ENCODE measurements around the gene POLD1.

Gene POLD1

DNA sequence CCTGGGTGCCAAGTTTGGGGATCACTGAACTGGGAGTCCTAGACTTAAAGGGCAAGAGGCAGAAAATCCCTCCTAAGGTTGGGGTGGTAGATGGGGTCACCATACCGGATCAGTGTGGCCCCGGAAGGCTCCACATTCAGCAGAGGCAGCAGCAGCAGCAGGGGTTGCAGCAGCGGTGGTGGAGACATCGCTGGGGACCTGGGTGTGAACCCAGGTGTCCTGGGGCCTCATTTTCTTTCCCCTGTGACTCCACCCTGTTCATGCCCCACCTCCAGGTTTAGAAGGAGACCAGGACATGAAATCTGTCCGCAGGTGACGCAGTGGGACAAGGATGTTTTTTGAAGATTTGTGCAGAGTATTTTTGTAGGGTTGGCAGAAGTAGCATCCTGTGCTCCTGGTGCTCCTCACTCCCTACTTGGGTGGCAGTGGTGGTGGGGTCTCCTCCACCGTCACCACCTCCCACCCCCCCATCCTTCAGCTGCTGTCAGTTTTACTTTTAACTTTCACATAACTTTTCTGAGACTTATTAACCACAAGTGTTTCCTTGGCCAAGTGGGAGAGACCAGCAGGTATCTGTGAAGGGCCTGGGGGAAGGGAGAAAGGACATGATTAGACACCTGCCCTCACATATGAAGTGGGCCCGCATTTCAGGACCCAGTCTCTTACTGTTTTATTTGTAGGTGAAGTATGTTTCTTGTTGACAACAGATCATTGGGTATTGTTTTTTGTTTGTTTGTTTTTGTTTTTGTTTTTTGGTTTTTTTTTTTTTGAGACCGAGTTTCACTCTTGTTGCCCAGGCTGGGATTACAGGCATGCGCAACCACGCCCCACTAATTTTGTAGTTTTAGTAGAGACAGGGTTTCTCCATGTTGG is 18.5 kb upstream of the POLD1 start, which contains the start of gene NAPSA:
NAPSA (minus strand) TSS at position 206 of the 873 bp plus-strand sequence; CDS start at position 188, 18 bp downstream.
- H3K4me2 ChIP-seq (ENCODE audit: low read length): no peak within 1 kb of the TSS

GRCh38 chr19:50368649-50369570 is 15.2 kb upstream of the POLD1 start:
- Histone ChIP-seq H3K79me2 (ENCODE audit: insufficient read depth, low read length) (no peaks in the 10 kb centered on the region), H3K36me3 (ENCODE audit: insufficient read depth, low read length) (no peaks in the 10 kb centered on the region), H3K4me1 (ENCODE audit: insufficient read depth, low read length, severe bottlenecking) (peaks cover 28% of the 10 kb centered on the region), H3K4me3 (ENCODE audit: low read depth, low read length, poor library complexity, severe bottlenecking) (peak overlapping the region; percentile 73), H2AFZ (ENCODE audit: low read length) (peak overlapping the region; percentile 88; the same call in 1 of the 2 replicates), H3F3A (ENCODE audit: insufficient read depth, low read length) (no peaks in the 10 kb centered on the region), H3K27ac (ENCODE audit: low read depth, low read length, poor library complexity, severe bottlenecking) (peak overlapping the region; percentile 51), H3K9ac (ENCODE audit: low read length) (peak overlapping the region; percentile 91), H3K27me3 (ENCODE audit: insufficient read depth, low read length) (no peaks in the 10 kb centered on the region), H3K4me2 (ENCODE audit: low read length) (peak overlapping the region; percentile 99), H3K9me3 (ENCODE audit: low read length) (no peaks in the 10 kb centered on the region), H3K9me2 (ENCODE audit: low read depth, low read length) (no peaks in the 10 kb centered on the region), H4K20me1 (ENCODE audit: insufficient read depth, low read length) (no peaks in the 10 kb centered on the region)
- TF ChIP-seq EZH2 (IDR thresholded peaks at IDR 0.05; ENCODE audit: borderline replicate concordance, low read length): no peak
- TF ChIP-seq, protein P1, sequence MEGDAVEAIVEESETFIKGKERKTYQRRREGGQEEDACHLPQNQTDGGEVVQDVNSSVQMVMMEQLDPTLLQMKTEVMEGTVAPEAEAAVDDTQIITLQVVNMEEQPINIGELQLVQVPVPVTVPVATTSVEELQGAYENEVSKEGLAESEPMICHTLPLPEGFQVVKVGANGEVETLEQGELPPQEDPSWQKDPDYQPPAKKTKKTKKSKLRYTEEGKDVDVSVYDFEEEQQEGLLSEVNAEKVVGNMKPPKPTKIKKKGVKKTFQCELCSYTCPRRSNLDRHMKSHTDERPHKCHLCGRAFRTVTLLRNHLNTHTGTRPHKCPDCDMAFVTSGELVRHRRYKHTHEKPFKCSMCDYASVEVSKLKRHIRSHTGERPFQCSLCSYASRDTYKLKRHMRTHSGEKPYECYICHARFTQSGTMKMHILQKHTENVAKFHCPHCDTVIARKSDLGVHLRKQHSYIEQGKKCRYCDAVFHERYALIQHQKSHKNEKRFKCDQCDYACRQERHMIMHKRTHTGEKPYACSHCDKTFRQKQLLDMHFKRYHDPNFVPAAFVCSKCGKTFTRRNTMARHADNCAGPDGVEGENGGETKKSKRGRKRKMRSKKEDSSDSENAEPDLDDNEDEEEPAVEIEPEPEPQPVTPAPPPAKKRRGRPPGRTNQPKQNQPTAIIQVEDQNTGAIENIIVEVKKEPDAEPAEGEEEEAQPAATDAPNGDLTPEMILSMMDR (IDR thresholded peaks at IDR 0.05; ENCODE audit: low read length): peak; percentile 87

More for the DNA sequence above, 18.5 kb upstream of the POLD1 start, which contains the start of gene NAPSA:
- no peak for TF ChIP-seq EZH2 (IDR thresholded peaks at IDR 0.05; ENCODE audit: borderline replicate concordance, low read length)
- TF ChIP-seq, protein P1 (IDR thresholded peaks at IDR 0.05; ENCODE audit: low read length): no peak
- H3K4me1 ChIP-seq (ENCODE audit: insufficient read depth, low read length, severe bottlenecking): peaks cover 28% of the 10 kb centered on the region
- no peaks in the 10 kb centered on the region for H3K9me2 ChIP-seq (ENCODE audit: low read depth, low read length)
- no peaks in the 10 kb centered on the region for H3K79me2 ChIP-seq (ENCODE audit: insufficient read depth, low read length)
- no peaks in the 10 kb centered on the region for H4K20me1 ChIP-seq (ENCODE audit: insufficient read depth, low read length)
- no peaks in the 10 kb centered on the region for H3K9me3 ChIP-seq (ENCODE audit: low read length)
- no peak within 1 kb of the TSS for H3K4me3 ChIP-seq (ENCODE audit: low read depth, low read length, poor library complexity, severe bottlenecking)
- no peaks in the 10 kb centered on the region for H3K36me3 ChIP-seq (ENCODE audit: insufficient read depth, low read length)
- no peak within 1 kb of the TSS for H3K9ac ChIP-seq (ENCODE audit: low read length)
- H3F3A ChIP-seq (ENCODE audit: insufficient read depth, low read length): no peaks in the 10 kb centered on the region
- no peak within 1 kb of the TSS for H3K27ac ChIP-seq (ENCODE audit: low read depth, low read length, poor library complexity, severe bottlenecking)
- H2AFZ ChIP-seq (ENCODE audit: low read length): no peak within 1 kb of the TSS
- no peaks in the 10 kb centered on the region for H3K27me3 ChIP-seq (ENCODE audit: insufficient read depth, low read length)

- Histone ChIP-seq H3K27me3 (ENCODE audit: insufficient read depth, low read length) (no peaks in the 10 kb centered on the region), H3K36me3 (ENCODE audit: insufficient read depth, low read length) (no peaks in the 10 kb centered on the region), H2AFZ (ENCODE audit: low read length) (no peak overlapping the region), H3K9ac (ENCODE audit: low read length) (no peak overlapping the region), H4K20me1 (ENCODE audit: insufficient read depth, low read length) (no peaks in the 10 kb centered on the region), H3K4me3 (ENCODE audit: low read depth, low read length, poor library complexity, severe bottlenecking) (no peak overlapping the region), H3F3A (ENCODE audit: insufficient read depth, low read length) (no peaks in the 10 kb centered on the region), H3K9me2 (ENCODE audit: low read depth, low read length) (no peaks in the 10 kb centered on the region), H3K4me1 (ENCODE audit: insufficient read depth, low read length, severe bottlenecking) (peaks cover 24% of the 10 kb centered on the region), H3K79me2 (ENCODE audit: insufficient read depth, low read length) (no peaks in the 10 kb centered on the region), H3K4me2 (ENCODE audit: low read length) (no peak overlapping the region), H3K9me3 (ENCODE audit: low read length) (no peaks in the 10 kb centered on the region), H3K27ac (ENCODE audit: low read depth, low read length, poor library complexity, severe bottlenecking) (no peak overlapping the region)
- no peak for TF ChIP-seq EZH2 (IDR thresholded peaks at IDR 0.05; ENCODE audit: borderline replicate concordance, low read length)
- TF ChIP-seq, protein P1 (IDR thresholded peaks at IDR 0.05; ENCODE audit: low read length): no peak
Measured at GRCh38 chr19:50371914-50372475, 12.2 kb upstream of the POLD1 start.
